Esophagus muscularis mucosa (tissue), 4 donors: Measurements from ENCODE around the gene UBE2QL1.

Experiments used
- CTCF ChIP-seq, 3 experiments: fragments of 200-600 bp in 2 of 3; fragments of 450-650 bp in 1 of 3; sonication (generic) in 2 of 3; IDR thresholded peaks; one replicate each; pipeline ENCODE4 v1.5.1; 2017 to 2019; ENCODE audit warnings: antibody characterized with exemption in 3 of 3, mild to moderate bottlenecking in 2 of 3, moderate library complexity in 1 of 3
- EP300 ChIP-seq: sonication (generic); formaldehyde crosslinking; IDR thresholded peaks from one replicate; pipeline ENCODE4 v1.6.1; 2017; ENCODE audit warnings: antibody characterized with exemption
- POLR2A ChIP-seq: fragments of 450-650 bp; IDR thresholded peaks from one replicate; pipeline ENCODE4 v1.6.1; 2017; ENCODE audit warnings: antibody characterized with exemption, moderate library complexity, mild to moderate bottlenecking, low read depth
- POLR2AphosphoS5 ChIP-seq, 2 donors: sonication (generic); formaldehyde crosslinking; IDR thresholded peaks; one replicate each; pipeline ENCODE4 v1.6.1; 2017; ENCODE audit warnings: antibody characterized with exemption in 2 of 2

- TF ChIP-seq CTCF (IDR thresholded peaks at IDR 0.05) (no peak), EP300 (no peak), POLR2A (no peak), POLR2AphosphoS5 (IDR thresholded peaks at IDR 0.05) (no peak)
These were observed 30.1 kb downstream of the UBE2QL1 start for GRCh38 chr5:6478793-6479192.
